Stimulated activated naive B cell treated with anti-CD40 and anti-IgM and Interleukin-4, amounts not matched to agents 10 μg/mL and 1 μg/mL and 100 μg/mL, for 72 hours (primary cell): Measurements from ENCODE around the gene NOD2.

Experiments used
- ATAC-seq, 2 donors: fragments of 150-1000 bp; cut with Tn5 transposase; replicated peaks; 2 replicates each; pipeline ENCODE4 v1.10.0; 2021; ENCODE audit warnings: moderate library complexity in 1 of 2
- DNase-seq: peaks from one replicate; pipeline ENCODE4 v3.0.0; 2021
- H3K27ac Mint-ChIP-seq: one replicate; pipeline ENCODE4 v1.8.0; 2022; ENCODE audit warnings: mild to moderate bottlenecking, mixed read lengths
- H3K27me3 Mint-ChIP-seq, 2 donors: one replicate each; pipeline ENCODE4 v1.8.0; 2022; ENCODE audit warnings: mixed read lengths in 2 of 2
- H3K36me3 Mint-ChIP-seq, 2 donors: one replicate each; pipeline ENCODE4 v1.8.0; 2022; ENCODE audit warnings: mixed read lengths in 2 of 2, mild to moderate bottlenecking in 1 of 2
- H3K4me1 Mint-ChIP-seq, 2 donors: one replicate each; pipeline ENCODE4 v1.8.0; 2022; ENCODE audit warnings: mixed read lengths in 2 of 2, mild to moderate bottlenecking in 1 of 2
- H3K4me3 Mint-ChIP-seq, 2 donors: one replicate each; pipeline ENCODE4 v1.8.0; 2022; ENCODE audit warnings: mild to moderate bottlenecking in 2 of 2, mixed read lengths in 2 of 2, moderate library complexity in 1 of 2
- H3K9me3 Mint-ChIP-seq, 2 donors: one replicate each; pipeline ENCODE4 v1.8.0; 2022; ENCODE audit warnings: mixed read lengths in 2 of 2, mild to moderate bottlenecking in 1 of 2

NOD2 gene

DNA sequence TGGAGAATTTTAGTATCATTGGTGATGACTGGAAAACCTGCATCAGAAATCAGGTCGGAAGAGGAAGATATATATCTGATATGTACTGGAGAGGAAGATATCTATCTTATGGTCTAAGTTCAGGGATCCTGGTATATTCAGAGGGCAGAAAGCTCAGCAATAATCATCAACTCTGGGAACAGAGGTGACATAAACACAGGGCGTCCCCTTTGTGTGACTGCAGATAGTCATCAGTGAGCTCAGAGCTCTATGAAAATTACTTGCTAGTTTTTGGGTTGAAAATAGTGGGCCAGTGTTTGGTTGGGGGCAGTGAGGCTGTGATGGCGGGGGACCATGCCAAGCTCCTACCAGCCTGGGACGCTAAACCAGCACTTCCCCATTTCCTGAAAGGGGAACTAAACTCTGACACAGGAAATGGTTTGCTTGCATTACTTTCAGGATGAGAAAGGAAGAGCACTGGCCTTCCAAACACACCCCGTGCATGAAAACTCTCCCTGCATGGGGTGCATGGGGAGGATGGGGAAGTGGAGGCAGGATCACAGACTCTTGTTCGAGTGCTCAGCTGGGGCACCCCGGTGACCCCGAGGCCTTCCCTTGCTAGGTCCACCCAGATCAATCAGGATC, 15.8 kb downstream of the NOD2 start:
- Mint-ChIP-seq H3K36me3 (peaks cover 22 to 58% of the 10 kb centered on the region in 2 donors), H3K4me1 (peaks cover 49 to 70% of the 10 kb centered on the region in 2 donors), H3K27ac (peak overlapping the region; percentile 62), H3K27me3 (no peaks in the 10 kb centered on the region), H3K4me3 (peak overlapping the region; percentile 66 to 71), H3K9me3 (peaks cover 13 to 15% of the 10 kb centered on the region in 2 donors)
- DNase-seq (no peak), ATAC-seq (peak; percentile 82 to 86)

DNA sequence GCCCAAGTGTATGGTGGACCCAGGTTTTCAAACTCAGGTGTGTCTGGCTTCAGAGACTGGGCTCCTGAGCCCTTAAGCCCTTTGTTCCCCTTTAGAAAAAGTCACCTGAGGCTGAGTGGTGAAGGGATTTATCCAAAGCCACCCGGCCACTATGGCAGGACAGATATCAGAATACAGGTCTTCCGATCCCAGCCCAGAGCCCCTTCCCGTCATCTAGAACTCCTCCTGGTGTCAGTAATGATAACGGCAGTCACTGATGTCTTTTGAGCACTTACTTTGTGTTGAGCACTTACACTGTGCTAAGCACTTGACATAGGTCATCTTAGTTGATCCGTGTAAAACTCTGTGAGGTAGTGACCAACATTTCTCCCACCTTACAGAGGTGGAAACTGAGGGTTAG, 16.6 kb downstream of the NOD2 start:
- Mint-ChIP-seq H3K27me3 (no peaks in the 10 kb centered on the region), H3K9me3 (peaks cover 11% of the 10 kb centered on the region in 2 donors), H3K4me1 (peaks cover 51 to 75% of the 10 kb centered on the region in 2 donors), H3K4me3 (peak overlapping the region in 1 of 2 donors; percentile 49), H3K27ac (no peak overlapping the region), H3K36me3 (peaks cover 20 to 53% of the 10 kb centered on the region in 2 donors)
- DNase-seq (no peak), ATAC-seq (no peak)

DNA sequence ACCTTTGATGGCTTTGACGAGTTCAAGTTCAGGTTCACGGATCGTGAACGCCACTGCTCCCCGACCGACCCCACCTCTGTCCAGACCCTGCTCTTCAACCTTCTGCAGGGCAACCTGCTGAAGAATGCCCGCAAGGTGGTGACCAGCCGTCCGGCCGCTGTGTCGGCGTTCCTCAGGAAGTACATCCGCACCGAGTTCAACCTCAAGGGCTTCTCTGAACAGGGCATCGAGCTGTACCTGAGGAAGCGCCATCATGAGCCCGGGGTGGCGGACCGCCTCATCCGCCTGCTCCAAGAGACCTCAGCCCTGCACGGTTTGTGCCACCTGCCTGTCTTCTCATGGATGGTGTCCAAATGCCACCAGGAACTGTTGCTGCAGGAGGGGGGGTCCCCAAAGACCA, 17.6 kb downstream of the NOD2 start:
- Mint-ChIP-seq H3K27ac (no peak overlapping the region), H3K27me3 (no peaks in the 10 kb centered on the region), H3K4me1 (peaks cover 47 to 69% of the 10 kb centered on the region in 2 donors), H3K9me3 (peaks cover 0 to 2% of the 10 kb centered on the region in 2 donors), H3K36me3 (peaks cover 9 to 42% of the 10 kb centered on the region in 2 donors), H3K4me3 (no peak overlapping the region)
- ATAC-seq = no peak
- no peak for DNase-seq

DNA sequence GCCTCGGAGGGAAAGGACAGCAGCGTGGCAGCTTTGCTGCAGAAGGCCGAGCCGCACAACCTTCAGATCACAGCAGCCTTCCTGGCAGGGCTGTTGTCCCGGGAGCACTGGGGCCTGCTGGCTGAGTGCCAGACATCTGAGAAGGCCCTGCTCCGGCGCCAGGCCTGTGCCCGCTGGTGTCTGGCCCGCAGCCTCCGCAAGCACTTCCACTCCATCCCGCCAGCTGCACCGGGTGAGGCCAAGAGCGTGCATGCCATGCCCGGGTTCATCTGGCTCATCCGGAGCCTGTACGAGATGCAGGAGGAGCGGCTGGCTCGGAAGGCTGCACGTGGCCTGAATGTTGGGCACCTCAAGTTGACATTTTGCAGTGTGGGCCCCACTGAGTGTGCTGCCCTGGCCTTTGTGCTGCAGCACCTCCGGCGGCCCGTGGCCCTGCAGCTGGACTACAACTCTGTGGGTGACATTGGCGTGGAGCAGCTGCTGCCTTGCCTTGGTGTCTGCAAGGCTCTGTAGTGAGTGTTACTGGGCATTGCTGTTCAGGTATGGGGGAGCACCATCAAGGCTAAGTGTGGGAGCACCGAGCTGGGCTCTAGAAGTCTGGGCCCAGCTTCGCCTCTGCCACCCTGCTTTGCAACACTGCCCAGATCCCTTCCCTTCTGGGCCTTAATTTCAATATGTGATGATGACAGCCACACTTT, 18.6 kb downstream of the NOD2 start:
- Mint-ChIP-seq H3K36me3 (peaks cover 5 to 41% of the 10 kb centered on the region in 2 donors), H3K27ac (no peak overlapping the region), H3K9me3 (no peaks in the 10 kb centered on the region), H3K4me3 (no peak overlapping the region), H3K27me3 (no peaks in the 10 kb centered on the region), H3K4me1 (peaks cover 48 to 74% of the 10 kb centered on the region in 2 donors)
- DNase-seq (no peak), ATAC-seq (no peak)

DNA sequence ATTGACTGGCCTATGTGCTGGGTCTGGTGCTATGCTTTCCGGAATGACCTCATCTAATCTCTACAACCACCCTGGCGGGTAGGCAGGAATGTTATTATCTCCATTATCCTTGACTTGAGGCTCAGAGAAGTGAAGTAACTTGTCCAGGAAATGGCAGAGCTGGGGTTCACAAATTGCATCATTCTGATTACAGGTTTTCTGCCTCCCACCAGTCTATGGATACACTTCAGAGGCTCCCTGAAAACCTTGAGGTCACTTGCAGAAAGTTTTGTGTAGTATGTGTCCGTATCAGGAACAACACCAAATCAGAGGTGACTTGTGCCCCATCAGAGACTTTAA, 19.1 kb downstream of the NOD2 start:
- H3K27ac Mint-ChIP-seq = no peak overlapping the region
- H3K27me3 Mint-ChIP-seq = no peaks in the 10 kb centered on the region
- no peaks in the 10 kb centered on the region for H3K9me3 Mint-ChIP-seq
- ATAC-seq = no peak
- peaks cover 5 to 38% of the 10 kb centered on the region in 2 donors for H3K36me3 Mint-ChIP-seq
- DNase-seq = no peak
- H3K4me1 Mint-ChIP-seq = peaks cover 45 to 74% of the 10 kb centered on the region in 2 donors
- H3K4me3 Mint-ChIP-seq = no peak overlapping the region

DNA sequence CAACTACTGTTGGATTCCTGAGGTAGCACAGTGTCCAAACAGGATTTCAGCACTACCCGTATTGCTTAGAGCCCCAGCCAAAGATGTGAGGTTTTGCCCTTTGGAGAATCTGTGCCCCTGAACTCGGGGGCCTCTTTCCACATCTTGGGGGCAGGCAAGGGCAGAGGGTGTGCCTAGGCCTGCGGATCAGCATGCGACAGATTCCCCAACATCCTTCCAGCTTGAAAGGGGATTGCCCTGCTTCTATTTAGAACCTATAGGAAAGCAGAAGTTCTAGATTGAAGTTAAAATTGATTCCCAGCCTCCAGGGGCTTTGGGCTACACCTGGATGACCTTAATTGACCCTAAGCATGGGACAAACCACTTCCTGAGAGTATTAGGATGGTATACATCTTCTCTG, 19.6 kb downstream of the NOD2 start:
- Mint-ChIP-seq H3K4me1 (peaks cover 42 to 72% of the 10 kb centered on the region in 2 donors), H3K9me3 (no peaks in the 10 kb centered on the region), H3K27ac (no peak overlapping the region), H3K36me3 (peaks cover 5 to 36% of the 10 kb centered on the region in 2 donors), H3K27me3 (no peaks in the 10 kb centered on the region), H3K4me3 (no peak overlapping the region)
- DNase-seq (no peak), ATAC-seq (no peak)

DNA sequence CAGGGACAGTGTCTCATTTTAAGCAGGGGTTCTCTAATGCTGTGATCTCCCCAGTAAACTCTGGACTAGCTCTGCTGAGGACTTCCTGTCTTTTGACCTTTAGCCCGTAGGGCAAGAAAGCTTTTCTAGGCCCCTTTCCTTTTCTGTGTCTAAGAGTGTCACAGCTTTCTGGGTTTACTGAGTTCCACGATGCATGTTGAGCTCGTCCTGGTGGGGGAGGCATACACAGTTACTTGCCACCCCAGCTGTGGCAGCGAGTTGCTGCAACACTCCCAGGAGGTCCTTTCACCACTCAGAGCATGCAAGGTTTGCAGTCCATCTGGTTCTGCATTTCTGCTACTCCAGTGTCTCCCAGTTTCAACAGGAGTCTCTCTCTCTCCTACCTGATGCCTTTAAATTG, 23.7 kb downstream of the NOD2 start:
- Mint-ChIP-seq H3K36me3 (peaks cover 2 to 24% of the 10 kb centered on the region in 2 donors), H3K27me3 (no peaks in the 10 kb centered on the region), H3K4me1 (peaks cover 29 to 55% of the 10 kb centered on the region in 2 donors), H3K9me3 (no peaks in the 10 kb centered on the region), H3K27ac (no peak overlapping the region), H3K4me3 (no peak overlapping the region)
- DNase-seq (no peak), ATAC-seq (peak; percentile 22 to 38)

DNA sequence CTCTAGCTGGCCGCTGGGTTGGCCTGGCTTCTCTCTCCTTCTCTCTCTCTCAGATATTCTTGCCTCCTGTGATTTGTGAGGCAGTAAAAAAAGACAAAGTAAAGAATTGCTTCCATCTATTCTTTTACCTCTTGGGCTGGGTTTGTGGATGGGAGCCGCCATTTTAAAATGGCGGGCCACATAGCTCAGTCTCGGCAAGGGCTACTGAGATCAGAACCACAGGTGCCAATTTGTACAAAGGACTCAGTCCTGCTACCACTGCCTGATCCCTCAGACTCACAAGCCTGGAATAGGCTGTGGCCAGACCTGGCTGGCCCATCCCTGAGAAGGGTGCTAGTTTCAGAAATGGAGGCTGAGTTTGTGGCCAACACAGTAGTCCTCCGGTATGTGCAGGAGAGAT, 24.1 kb downstream of the NOD2 start:
- ATAC-seq (no peak), DNase-seq (no peak)
- Mint-ChIP-seq H3K27ac (peak overlapping the region; percentile 65), H3K4me1 (peaks cover 27 to 54% of the 10 kb centered on the region in 2 donors), H3K36me3 (peaks cover 4 to 23% of the 10 kb centered on the region in 2 donors), H3K27me3 (no peaks in the 10 kb centered on the region), H3K4me3 (no peak overlapping the region), H3K9me3 (peaks cover 0 to 1% of the 10 kb centered on the region in 2 donors)

DNA sequence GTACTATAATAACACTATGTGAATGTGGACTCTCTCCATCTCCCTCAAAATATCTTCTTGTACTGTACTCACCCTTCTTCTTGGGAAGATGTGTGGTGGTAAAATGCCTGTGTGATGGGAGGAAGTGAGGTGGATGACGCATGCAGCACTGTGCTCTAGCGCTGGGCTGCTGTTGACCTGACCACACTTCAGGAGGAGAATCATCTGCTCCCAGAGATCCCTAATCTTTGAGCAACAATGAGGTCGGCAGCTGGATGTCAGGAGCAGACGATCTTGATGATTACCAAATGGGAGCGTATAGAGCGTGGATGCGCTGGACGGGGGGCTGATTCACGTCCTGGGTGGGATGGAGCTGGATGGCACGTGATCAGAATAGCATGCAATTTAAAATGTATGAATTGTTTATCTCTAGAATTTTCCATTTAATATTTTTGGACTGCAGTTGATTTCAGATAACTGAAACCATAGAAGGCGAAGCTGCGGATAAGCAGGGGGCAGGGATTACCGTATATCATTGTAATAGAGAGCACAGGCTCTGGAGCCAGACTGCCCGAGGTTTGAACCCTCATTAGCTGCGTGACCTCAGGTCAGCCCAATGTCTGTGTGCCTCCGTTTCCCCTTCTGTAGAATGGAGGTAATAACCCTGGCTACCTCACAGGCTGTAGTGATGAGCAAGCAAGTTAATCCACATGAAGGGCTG, 24.8 kb downstream of the NOD2 start:
- Mint-ChIP-seq H3K4me1 (peaks cover 23 to 47% of the 10 kb centered on the region in 2 donors), H3K36me3 (peaks cover 9 to 28% of the 10 kb centered on the region in 2 donors), H3K27ac (peak overlapping the region; percentile 27), H3K4me3 (no peak overlapping the region), H3K9me3 (peaks cover 0 to 4% of the 10 kb centered on the region in 2 donors), H3K27me3 (no peaks in the 10 kb centered on the region)
- no peak for ATAC-seq
- no peak for DNase-seq

DNA sequence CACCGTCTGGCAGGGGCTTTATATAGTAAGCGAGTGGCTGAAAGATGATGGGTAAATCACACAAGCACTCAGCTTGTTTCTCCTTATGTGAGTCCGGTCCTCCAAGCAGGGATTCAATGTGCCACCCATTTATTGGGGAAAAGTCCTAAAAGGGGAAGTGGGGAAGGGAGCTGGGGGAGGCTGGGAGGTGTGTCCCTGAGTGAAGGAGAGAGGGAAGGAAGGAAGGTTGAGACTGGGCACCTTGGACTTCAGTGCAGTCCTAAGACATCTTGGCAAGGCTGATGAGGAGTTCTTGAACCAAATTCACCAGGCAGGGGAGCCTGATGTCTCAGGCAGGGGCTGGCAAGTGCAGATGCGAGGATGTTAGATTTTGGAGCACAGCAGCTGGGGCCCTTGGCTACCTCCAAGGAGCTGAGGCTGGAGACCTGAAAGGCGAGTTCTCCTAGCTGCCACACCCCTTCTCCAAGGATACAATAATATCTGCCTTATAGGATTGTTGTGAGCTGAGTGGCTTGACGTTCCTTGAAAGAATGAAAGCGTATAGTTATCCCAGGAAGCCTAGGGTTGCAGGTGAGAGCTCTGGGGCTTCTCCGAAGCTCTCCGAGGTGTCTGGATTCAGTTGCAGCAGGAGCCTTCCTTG, 25.5 kb downstream of the NOD2 start:
- no peak for DNase-seq
- H3K4me3 Mint-ChIP-seq = no peak overlapping the region
- ATAC-seq = no peak
- H3K36me3 Mint-ChIP-seq = peaks cover 11 to 29% of the 10 kb centered on the region in 2 donors
- peaks cover 0 to 7% of the 10 kb centered on the region in 2 donors for H3K9me3 Mint-ChIP-seq
- peaks cover 19 to 41% of the 10 kb centered on the region in 2 donors for H3K4me1 Mint-ChIP-seq
- H3K27me3 Mint-ChIP-seq = no peaks in the 10 kb centered on the region
- no peak overlapping the region for H3K27ac Mint-ChIP-seq

DNA sequence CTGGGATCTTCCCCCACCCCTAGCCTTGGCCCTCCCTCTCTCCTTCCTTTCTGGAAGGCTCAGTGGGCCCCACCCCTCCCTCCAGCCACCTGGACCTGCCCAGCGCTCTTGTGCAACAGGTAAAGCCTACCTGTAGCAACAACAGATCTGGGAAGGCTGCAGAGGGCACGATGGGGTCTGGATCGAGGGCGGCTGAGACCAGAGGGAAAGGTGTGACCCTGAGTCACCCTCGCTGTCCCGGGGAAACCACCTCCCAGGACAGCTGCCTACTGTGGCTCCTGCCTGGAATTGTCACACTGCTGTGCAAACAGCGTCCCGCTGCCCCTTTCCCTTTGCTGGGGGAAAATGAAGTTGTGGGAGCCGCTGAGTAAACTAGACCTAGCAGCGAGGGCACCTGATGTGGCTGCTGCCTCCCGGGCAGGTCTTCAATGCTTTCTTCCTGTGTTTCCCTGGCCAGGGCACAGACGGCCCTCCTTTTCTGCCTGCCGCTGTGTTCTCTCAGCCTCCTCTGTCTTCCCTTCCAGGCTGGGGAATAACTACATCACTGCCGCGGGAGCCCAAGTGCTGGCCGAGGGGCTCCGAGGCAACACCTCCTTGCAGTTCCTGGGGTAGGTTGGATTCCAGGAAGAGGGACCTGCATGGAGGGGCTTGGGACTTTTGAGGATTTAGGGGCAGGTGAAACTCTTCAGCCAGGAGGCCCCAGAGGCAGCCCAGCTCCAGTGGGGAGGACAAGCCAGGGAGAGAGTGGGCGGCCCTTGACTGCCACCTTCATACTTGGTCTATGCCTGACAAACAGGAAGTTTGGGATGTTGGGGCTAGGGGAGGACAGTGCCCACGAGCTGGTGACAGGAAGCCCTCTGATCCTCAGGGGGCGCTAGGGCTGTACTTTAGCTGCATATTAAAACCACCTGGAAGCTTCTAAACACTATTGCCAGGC, 26.3 kb downstream of the NOD2 start:
- Mint-ChIP-seq H3K4me3 (no peak overlapping the region), H3K4me1 (peaks cover 19 to 45% of the 10 kb centered on the region in 2 donors), H3K27ac (no peak overlapping the region), H3K36me3 (peaks cover 15 to 37% of the 10 kb centered on the region in 2 donors), H3K27me3 (no peaks in the 10 kb centered on the region), H3K9me3 (peaks cover 0 to 14% of the 10 kb centered on the region in 2 donors)
- ATAC-seq = peak; percentile 25 to 64
- no peak for DNase-seq

DNA sequence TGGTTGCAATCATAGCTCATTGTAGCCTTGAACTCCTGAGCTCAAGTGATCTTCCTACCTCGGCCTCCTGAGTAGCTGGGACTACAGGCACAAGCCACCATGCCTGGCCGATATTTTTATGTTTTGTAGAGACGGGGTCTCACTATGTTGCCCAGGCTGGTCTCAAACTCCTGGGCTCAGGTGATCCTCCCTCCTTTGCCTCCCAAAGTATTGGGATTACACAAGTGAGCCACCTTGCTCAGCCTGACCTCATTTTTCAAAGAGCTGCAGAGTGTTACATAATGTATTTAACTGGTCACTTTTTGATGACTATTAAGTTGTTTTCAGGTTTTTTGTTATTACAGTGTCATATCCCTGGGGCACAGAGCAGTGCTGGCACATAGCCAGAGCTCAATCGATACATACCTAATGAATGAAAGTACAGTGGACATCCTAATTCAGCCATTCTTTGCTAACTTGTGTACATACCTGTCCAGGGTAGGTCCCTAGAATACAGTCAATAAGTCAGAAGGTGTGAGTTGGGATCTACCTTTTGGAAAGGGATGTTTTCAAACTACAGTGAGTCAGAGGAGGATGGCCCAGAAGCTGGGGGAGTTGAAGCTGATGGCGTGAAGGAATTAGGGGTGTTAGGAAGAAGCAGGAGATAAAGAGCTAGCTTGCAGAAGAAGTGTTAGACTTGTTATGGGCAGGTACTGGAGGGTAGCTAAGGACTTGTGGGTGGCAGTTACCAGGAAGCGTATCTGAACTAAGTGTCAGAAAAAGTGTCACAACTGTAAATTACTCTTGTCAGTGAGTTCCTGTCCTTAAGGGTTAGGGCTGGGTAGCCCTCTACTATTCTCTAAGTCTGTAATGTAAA, 28.4 kb downstream of the NOD2 start:
- DNase-seq (no peak), ATAC-seq (no peak)
- peaks cover 4 to 16% of the 10 kb centered on the region in 2 donors for H3K9me3 Mint-ChIP-seq
- H3K4me3 Mint-ChIP-seq = no peak overlapping the region
- H3K36me3 Mint-ChIP-seq = peaks cover 19 to 46% of the 10 kb centered on the region in 2 donors
- H3K4me1 Mint-ChIP-seq = peaks cover 17 to 35% of the 10 kb centered on the region in 2 donors
- H3K27ac Mint-ChIP-seq = peak overlapping the region; percentile 0
- no peaks in the 10 kb centered on the region for H3K27me3 Mint-ChIP-seq

DNA sequence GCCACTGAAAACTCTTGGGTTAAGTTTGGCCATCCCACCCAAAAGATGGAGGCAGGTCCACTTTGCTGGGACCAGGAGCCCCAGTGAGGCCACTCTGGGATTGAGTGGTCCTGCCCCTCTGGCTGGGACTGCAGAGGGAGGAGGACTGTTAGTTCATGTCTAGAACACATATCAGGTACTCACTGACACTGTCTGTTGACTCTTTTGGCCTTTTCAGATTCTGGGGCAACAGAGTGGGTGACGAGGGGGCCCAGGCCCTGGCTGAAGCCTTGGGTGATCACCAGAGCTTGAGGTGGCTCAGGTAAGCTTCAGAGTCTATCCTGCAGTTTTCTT, 29.0 kb downstream of the NOD2 start:
- no peak overlapping the region for H3K27ac Mint-ChIP-seq
- peaks cover 15 to 29% of the 10 kb centered on the region in 2 donors for H3K4me1 Mint-ChIP-seq
- no peak for ATAC-seq
- H3K4me3 Mint-ChIP-seq = no peak overlapping the region
- no peak for DNase-seq
- H3K36me3 Mint-ChIP-seq = peaks cover 19 to 45% of the 10 kb centered on the region in 2 donors
- no peaks in the 10 kb centered on the region for H3K27me3 Mint-ChIP-seq
- H3K9me3 Mint-ChIP-seq = peaks cover 4 to 16% of the 10 kb centered on the region in 2 donors
